Endothelial cell of umbilical vein (primary cell): Measurements from ENCODE around the gene KRTAP10-7. TPM values are rescaled to one million over a fixed set of nuclear protein-coding genes. Genes with fewer than 3 reads are reported as not detected.

Experiments used
- BruUV-seq: library from RNA; stranded (reverse); fragments of 400-500 nt; replicated peaks from 2 replicates; lab custom pipeline; 2021; lab: Mats Ljungman, UMichigan
- CTCF ChIA-PET: fragments of 300-600, 350-600 bp; sonication (Branson Sonifier 250); formaldehyde crosslinking; loops from one replicate; lab custom pipeline; 2021; ENCODE audit warnings: antibody characterized with exemption, inconsistent platforms; lab: Charles Lee
- POLR2A ChIA-PET: fragments of 300-600, 350-600 bp; sonication (Branson Sonifier 250); formaldehyde crosslinking; loops from one replicate; lab custom pipeline; 2021; ENCODE audit warnings: antibody characterized with exemption, inconsistent platforms; lab: Charles Lee
- DNase-seq: peaks from one replicate; pipeline ENCODE4 v3.0.0-alpha.2; 2011; ENCODE audit warnings: low read depth, low spot score
- FAIRE-seq: peaks from 2 replicates; lab custom pipeline; 2011; peaks lifted over from hg19 to GRCh38; lab: Jason Lieb, UNC
- H2AFZ ChIP-seq: 2 replicates; pipeline ENCODE4 v1.6.0; 2012; ENCODE audit warnings: low read depth, low read length, control low read depth, inconsistent platforms
- H3K27ac ChIP-seq: 2 replicates; pipeline ENCODE4 v1.5.1; 2011; ENCODE audit warnings: low read depth, mild to moderate bottlenecking, control low read depth, low read length, moderate library complexity; ENCODE audit not compliant: insufficient read depth
- H3K27me3 ChIP-seq, 2 experiments: 2 replicates each; pipeline versions ENCODE4 v1.6.0 to v1.6.1; 2011; ENCODE audit warnings: low read length in 2 of 2, mixed read lengths in 1 of 2; ENCODE audit not compliant: control insufficient read depth in 2 of 2, insufficient read depth in 2 of 2
- H3K36me3 ChIP-seq, 2 experiments: 2 replicates in 1 of 2; 3 replicates in 1 of 2; pipeline ENCODE4 v1.5.1; 2011; ENCODE audit warnings: low read length in 2 of 2, mild to moderate bottlenecking in 1 of 2, moderate library complexity in 1 of 2; ENCODE audit not compliant: control insufficient read depth in 2 of 2, insufficient read depth in 2 of 2; ENCODE audit errors: extremely low read depth in 1 of 2
- H3K4me1 ChIP-seq: 3 replicates; pipeline ENCODE4 v1.5.1; 2011; ENCODE audit warnings: mild to moderate bottlenecking, low read length; ENCODE audit not compliant: control insufficient read depth, insufficient read depth; ENCODE audit errors: extremely low read depth
- H3K4me2 ChIP-seq: 2 replicates; pipeline ENCODE4 v1.6.1; 2011; ENCODE audit warnings: low read length, control low read depth, mixed read lengths; ENCODE audit not compliant: insufficient read depth
- H3K4me3 ChIP-seq, 3 experiments: fragments of 200-600 bp in 1 of 3; sonication (generic), shearing (Covaris generic) in 1 of 3; replicated peaks in 1 of 3; 2 replicates each; pipeline ENCODE4 v1.5.1; 2011 to 2016; ENCODE audit warnings: control low read depth in 3 of 3, low read length in 3 of 3, mild to moderate bottlenecking in 2 of 3, inconsistent platforms in 1 of 3, low read depth in 1 of 3, moderate library complexity in 1 of 3; ENCODE audit not compliant: insufficient read depth in 1 of 3
- H3K79me2 ChIP-seq: 2 replicates; pipeline ENCODE4 v1.6.0; 2012; ENCODE audit warnings: low read length, inconsistent platforms; ENCODE audit not compliant: control insufficient read depth, insufficient read depth
- H3K9ac ChIP-seq: replicated peaks from 2 replicates; pipeline ENCODE3; 2011; ENCODE audit warnings: low read length, control low read depth; ENCODE audit not compliant: insufficient read depth; ENCODE audit errors: extremely low read depth
- H3K9me1 ChIP-seq: replicated peaks from 3 replicates; pipeline ENCODE4 v1.6.0; 2011; ENCODE audit warnings: mild to moderate bottlenecking, low read length; ENCODE audit not compliant: control insufficient read depth, insufficient read depth; ENCODE audit errors: extremely low read depth
- H3K9me3 ChIP-seq: replicated peaks from 2 replicates; pipeline ENCODE4 v1.5.1; 2012; ENCODE audit warnings: low read length, inconsistent platforms; ENCODE audit not compliant: control insufficient read depth, insufficient read depth
- H4K20me1 ChIP-seq: replicated peaks from 2 replicates; pipeline ENCODE3; 2011; ENCODE audit warnings: mild to moderate bottlenecking, low read length; ENCODE audit not compliant: control insufficient read depth, insufficient read depth; ENCODE audit errors: extremely low read depth
- CTCF ChIP-seq, 2 donors: IDR thresholded peaks; 1 replicate in 1 of 2; 2 replicates in 1 of 2; pipeline ENCODE4 v1.5.1; 2011; ENCODE audit warnings: low read length in 2 of 2, mild to moderate bottlenecking in 2 of 2, moderate library complexity in 2 of 2, control low read depth in 1 of 2, inconsistent platforms in 1 of 2, low read depth in 1 of 2; ENCODE audit not compliant: insufficient read depth in 1 of 2; ENCODE audit errors: extremely low read depth in 1 of 2
- EZH2 ChIP-seq: IDR thresholded peaks from 2 replicates; pipeline ENCODE4 v1.6.1; 2012; ENCODE audit warnings: borderline replicate concordance, low read depth, mild to moderate bottlenecking, moderate library complexity, low read length, inconsistent platforms; ENCODE audit not compliant: severe bottlenecking
- FOS ChIP-seq: IDR thresholded peaks from 2 replicates; pipeline ENCODE4 v1.6.1; 2011; ENCODE audit warnings: mild to moderate bottlenecking, low read length, moderate library complexity, borderline replicate concordance; ENCODE audit not compliant: insufficient read depth
- GATA2 ChIP-seq: IDR thresholded peaks from 2 replicates; pipeline ENCODE4 v1.7.0; 2011; ENCODE audit warnings: low read depth, mild to moderate bottlenecking, moderate library complexity, mixed read lengths, low read length; ENCODE audit not compliant: insufficient read length, insufficient read depth
- JUN ChIP-seq: IDR thresholded peaks from 2 replicates; pipeline ENCODE4 v1.6.1; 2011; ENCODE audit warnings: borderline replicate concordance, low read depth; ENCODE audit not compliant: insufficient read length, insufficient read depth
- MAX ChIP-seq: IDR thresholded peaks from 2 replicates; pipeline ENCODE4 v1.6.1; 2011; ENCODE audit not compliant: insufficient read depth, insufficient read length
- MYC ChIP-seq: IDR thresholded peaks from one replicate; pipeline ENCODE4 v1.6.1; 2011; ENCODE audit warnings: mild to moderate bottlenecking, low read depth, low read length
- POLR2A ChIP-seq: IDR thresholded peaks from 2 replicates; pipeline ENCODE4 v1.6.1; 2012; ENCODE audit warnings: low read depth, mild to moderate bottlenecking, control low read depth, low read length
- POLR2AphosphoS5 ChIP-seq: IDR thresholded peaks from 2 replicates; pipeline ENCODE4 v1.6.1; 2012; ENCODE audit warnings: low read depth, mild to moderate bottlenecking, control low read depth, low read length, moderate library complexity; ENCODE audit not compliant: insufficient read depth
- dilution Hi-C: fragments of 300-500 bp; cut with MboI; formaldehyde crosslinking; loops from one replicate; pipeline ENCODE4 v1.15.0; 2019; ENCODE audit warnings: low sequenced_read_pairs; ENCODE audit not compliant: extremely low pct_ligation_motif_present
- intact Hi-C: fragments of 100-400 bp; cut with micrococcal nuclease; formaldehyde crosslinking; loops from one replicate; pipeline ENCODE4 v1.10.0; 2022
- polyA plus RNA-seq, 4 experiments: library from polyadenylated mRNA; depleted of rRNA in 3 of 4; stranded (reverse) in 3 of 4; unstranded in 1 of 4; fragments of >200 nt; gene quantifications; 2 replicates each; pipeline versions ENCODE4 v1.2.1 to v1.2.3, GENCODE V29; 2011 to 2012; ENCODE audit warnings: missing spikeins in 1 of 4
- total RNA-seq: library from RNA; stranded (reverse); gene quantifications from 2 replicates; pipeline ENCODE4 v1.2.3, GENCODE V29; 2021

The KRTAP10-7 gene
- total and polyA plus RNA-seq, 2 donors (not counting 3 experiments of a cell fraction or from before 2014, with no cell fraction given) = not detected

- Histone ChIP-seq H3K9me1 (no peaks in the 10 kb centered on the region), H3K27ac (no peak overlapping the region), H3K79me2 (no peaks in the 10 kb centered on the region), H3K4me2 (no peak overlapping the region), H3K27me3 (no peaks in the 10 kb centered on the region), H3K9me3 (no peaks in the 10 kb centered on the region), H3K4me3 (no peak overlapping the region), H4K20me1 (no peaks in the 10 kb centered on the region), H2AFZ (no peak overlapping the region), H3K9ac (no peak overlapping the region), H3K36me3 (no peaks in the 10 kb centered on the region), H3K4me1 (no peaks in the 10 kb centered on the region)
- FAIRE-seq (no peak), DNase-seq (no peak)
- BruUV-seq = no TSS peak
- CTCF ChIA-PET = interaction anchor here (1.3 kb wide), 1 partner anchor 218 kb away, joined by 4 read pairs; no protein-coding TSS in a partner anchor
- dilution Hi-C loops (no loop called here), intact Hi-C loops (no loop called here)
- POLR2A ChIA-PET = no interaction called here
- TF ChIP-seq CTCF (IDR thresholded peaks at IDR 0.05; ENCODE audit: extremely low read depth in 1 of 2, insufficient read depth in 1 of 2, low read depth in 1 of 2, low read length in 2 of 2) = no peak
- TF ChIP-seq GATA2 = no peak
- no peak for TF ChIP-seq EZH2
- TF ChIP-seq MAX = no peak
- no peak for TF ChIP-seq POLR2AphosphoS5
- no peak for TF ChIP-seq MYC
- TF ChIP-seq FOS = no peak
- TF ChIP-seq JUN = no peak
- TF ChIP-seq POLR2A = no peak
These were observed 24.9 kb upstream of the KRTAP10-7 start for GRCh38 chr21:44575307-44576024.
